ENCODE data around the gene PDE4B. TPM values are rescaled to one million over a fixed set of nuclear protein-coding genes. Genes with fewer than 3 reads are reported as not detected.

PDE4B gene
- total and polyA plus RNA-seq, 9 of the 15 experiments (the other 6 are each of a cell fraction or from before 2014, with no cell fraction given) = 0.09 TPM; not detected in 8

- TF ChIP-seq ATF3 (IDR thresholded peaks at IDR 0.05) = no peak
- TF ChIP-seq ATF3 (CRISPR knock-in tag; conservative IDR thresholded peaks at IDR 0.05) = no peak
- no peak for TF ChIP-seq RB1 (IDR thresholded peaks at IDR 0.05; ENCODE audit: low read depth)
- no peak for TF ChIP-seq CHD4 (IDR thresholded peaks at IDR 0.05; ENCODE audit: insufficient read depth, insufficient replicate concordance, low read depth, low read length, poor library complexity, severe bottlenecking)
- TF ChIP-seq SNRNP70 (optimal IDR thresholded peaks at IDR 0.05; ENCODE audit: low read depth, low read length) = no peak
- no peak for TF ChIP-seq MYNN (IDR thresholded peaks at IDR 0.05)
- no peak for TF ChIP-seq MYNN (CRISPR knock-in tag; IDR thresholded peaks at IDR 0.05)
- no peak for TF ChIP-seq DDX20 (tag; IDR thresholded peaks at IDR 0.05; ENCODE audit: low read depth)
- Histone ChIP-seq H3K27ac (ENCODE audit: extremely low read depth, low read depth, low read length) (no peak overlapping the region), H2AFZ (ENCODE audit: low read depth, low read length) (no peak overlapping the region), H3K4me2 (ENCODE audit: insufficient read depth, low read length) (no peak overlapping the region), H3K79me2 (ENCODE audit: control insufficient read depth, insufficient read depth, low read length) (no peaks in the 10 kb centered on the region), H3K9ac (ENCODE audit: insufficient read depth in 1 of 2, low read depth in 2 of 2, low read length in 2 of 2) (no peak overlapping the region), H3K27me3 (ENCODE audit: control insufficient read depth in 2 of 2, insufficient read depth in 2 of 2, low read length in 2 of 2) (no peaks in the 10 kb centered on the region), H3K4me1 (replicated peaks in 1 of 2; ENCODE audit: control insufficient read depth in 2 of 2, insufficient read depth in 2 of 2, low read length in 2 of 2) (no peaks in the 10 kb centered on the region), H3K36me3 (ENCODE audit: control insufficient read depth, insufficient read depth, low read length) (no peaks in the 10 kb centered on the region), H4K20me1 (replicated peaks; ENCODE audit: control insufficient read depth, insufficient read depth, low read length) (no peaks in the 10 kb centered on the region), H3K9me3 (replicated peaks; ENCODE audit: control insufficient read depth, insufficient read depth, low read depth, low read length) (no peaks in the 10 kb centered on the region), H3K9me1 (ENCODE audit: control insufficient read depth, insufficient read depth, low read length) (no peaks in the 10 kb centered on the region), H3K4me3 (no peak overlapping the region)
- ChIA-PET POLR2A (no interaction called here), CTCF (ENCODE audit: low intra/inter-chr PET ratio) (no interaction called here)
- no peak for DNase-seq (ENCODE audit: extremely low read depth in 1 of 4, low spot score in 3 of 4)
- no TSS peak for BruUV-seq (replicated peaks)
- ATAC-seq = no peak
- WGBS (ENCODE audit: insufficient coverage, low coverage, missing lambda C conversion rate) = 0% methylated on average over 2 of the region's 2 CpGs
- in situ Hi-C loops (cut with MboI) (no loop called here), intact Hi-C loops (cut with micrococcal nuclease) (no loop called here)
- FAIRE-seq = no peak
Observed at GRCh38 chr1:66206563-66207144, 414.0 kb downstream of the PDE4B start.
